GM12872 (cell line): ENCODE results near the gene NAAA.
A peak's percentile ranks its signal among the peaks of the same experiment; 100 is the strongest.

Experiments used
- CTCF ChIP-seq: IDR thresholded peaks from 3 replicates; pipeline ENCODE4 v1.5.1; 2011; ENCODE audit warnings: low read depth, mild to moderate bottlenecking, low read length, moderate library complexity; ENCODE audit not compliant: insufficient read depth

Gene NAAA

GRCh38 chr4:75909405-75909804, 31.4 kb downstream of the NAAA start:
- TF ChIP-seq CTCF = no peak

- TF ChIP-seq CTCF = no peak
Observed at GRCh38 chr4:75908555-75908954, 32.3 kb downstream of the NAAA start.

GRCh38 chr4:75907966-75908365, 32.8 kb downstream of the NAAA start:
- no peak for TF ChIP-seq CTCF

- no peak for TF ChIP-seq CTCF
Observed at GRCh38 chr4:75904076-75904475, 36.7 kb downstream of the NAAA start.

GRCh38 chr4:75902352-75902751, 38.5 kb downstream of the NAAA start, which contains the start of gene PPEF2:
PPEF2 (minus strand) TSS chr4:75902452; CDS start chr4:75896325, 6,127 bp downstream.
- TF ChIP-seq CTCF = no peak

- TF ChIP-seq CTCF = no peak
Observed at GRCh38 chr4:75898536-75898935, 42.3 kb downstream of the NAAA start.

GRCh38 chr4:75895744-75896314, 45.0 kb downstream of the NAAA start:
- TF ChIP-seq CTCF = peak; percentile 80
